Natural killer cell (primary cell): ENCODE results near the gene FUT8. TPM values are rescaled to one million over a fixed set of nuclear protein-coding genes. Genes with fewer than 3 reads are reported as not detected.

Experiments
- ATAC-seq, 3 donors: fragments of 150-1000 bp in 2 of 3; fragments of 200-7000 bp in 1 of 3; cut with Tn5 transposase; 1 replicate in 1 of 3; 2 replicates in 2 of 3; pipeline ENCODE4 v1.10.0; 2021; ENCODE audit warnings: mild to moderate bottlenecking in 2 of 3, moderate library complexity in 2 of 3
- DNase-seq, 2 donors: peaks; one replicate each; pipeline versions ENCODE4 v3.0.0 to v3.0.0-alpha.2; 2013 to 2021; ENCODE audit warnings: mixed read lengths in 1 of 2
- H3K27ac ChIP-seq: one replicate; pipeline ENCODE4 v1.5.1; 2013; ENCODE audit warnings: mild to moderate bottlenecking, low read length
- H3K27me3 ChIP-seq: one replicate; pipeline ENCODE4 v1.6.1; 2013; ENCODE audit warnings: low read length; ENCODE audit not compliant: control insufficient read depth, insufficient read depth
- H3K36me3 ChIP-seq: one replicate; pipeline ENCODE4 v1.6.1; 2013; ENCODE audit warnings: low read length; ENCODE audit not compliant: control insufficient read depth, insufficient read depth
- H3K4me1 ChIP-seq: one replicate; pipeline ENCODE4 v1.6.1; 2013; ENCODE audit warnings: low read length; ENCODE audit not compliant: control insufficient read depth, insufficient read depth
- H3K4me3 ChIP-seq: one replicate; pipeline ENCODE4 v1.5.1; 2013; ENCODE audit warnings: low read length
- H3K9me3 ChIP-seq: one replicate; pipeline ENCODE4 v1.6.1; 2013; ENCODE audit warnings: low read length; ENCODE audit not compliant: control insufficient read depth, insufficient read depth
- H3K27ac Mint-ChIP-seq, 2 donors: one replicate each; pipeline ENCODE4 v1.8.0; 2022; ENCODE audit warnings: mild to moderate bottlenecking in 2 of 2, mixed read lengths in 2 of 2, moderate library complexity in 1 of 2
- H3K27me3 Mint-ChIP-seq, 2 donors: one replicate each; pipeline ENCODE4 v1.8.0; 2022; ENCODE audit warnings: low read depth in 2 of 2, mixed read lengths in 2 of 2
- H3K36me3 Mint-ChIP-seq: one replicate; pipeline ENCODE4 v1.8.0; 2022; ENCODE audit warnings: mixed read lengths
- H3K4me1 Mint-ChIP-seq, 2 donors: one replicate each; pipeline ENCODE4 v1.8.0; 2022; ENCODE audit warnings: mixed read lengths in 2 of 2
- H3K4me3 Mint-ChIP-seq: one replicate; pipeline ENCODE4 v1.8.0; 2022; ENCODE audit warnings: mild to moderate bottlenecking, moderate library complexity, mixed read lengths
- H3K9me3 Mint-ChIP-seq, 2 donors: one replicate each; pipeline ENCODE4 v1.8.0; 2022; ENCODE audit warnings: mixed read lengths in 2 of 2
- CTCF ChIP-seq: fragments of 200-600 bp; IDR thresholded peaks from one replicate; pipeline ENCODE4 v1.8.0; 2022; ENCODE audit warnings: antibody characterized with exemption
- WGBS: methylation state at CpG from one replicate; pipeline ENCODE4 v1.1.7; 2013; ENCODE audit warnings: missing lambda C conversion rate; ENCODE audit not compliant: insufficient coverage; 5-methylcytosine and 5-hydroxymethylcytosine counted together
- intact Hi-C: fragments of 100-400 bp; cut with micrococcal nuclease; formaldehyde crosslinking; loops from one replicate; pipeline ENCODE4 v1.14.2; 2022
- total RNA-seq, 4 donors: library from RNA; stranded (reverse); fragments of 120-200 nt in 1 of 4; gene quantifications; one replicate each; pipeline versions ENCODE4 v1.2.3 to v1.2.4, GENCODE V29; 2013 to 2022

Gene FUT8
- total RNA-seq, 3 donors from 2014 or later (not counting 1 experiment from before 2014, with no cell fraction given): 20.7 to 29.2 (median 21.2) TPM

GRCh38 chr14:65428691-65429090 lies 16.2 kb downstream of the FUT8 start:
- WGBS: 97% methylated on average over 2 of the region's 2 CpGs
- Histone ChIP-seq H3K4me3 (no peak overlapping the region), H3K36me3 (no peaks in the 10 kb centered on the region), H3K27me3 (no peaks in the 10 kb centered on the region), H3K4me1 (no peaks in the 10 kb centered on the region), H3K27ac (no peak overlapping the region), H3K9me3 (no peaks in the 10 kb centered on the region)
- H3K4me1 Mint-ChIP-seq: peaks cover 6 to 7% of the 10 kb centered on the region in 2 donors
- H3K27ac Mint-ChIP-seq: no peak overlapping the region
- no peaks in the 10 kb centered on the region for H3K27me3 Mint-ChIP-seq
- ATAC-seq (no peak), DNase-seq (no peak)
- intact Hi-C loops: no loop called here
- no peaks in the 10 kb centered on the region for H3K9me3 Mint-ChIP-seq
- no peak overlapping the region for H3K4me3 Mint-ChIP-seq
- no peak for TF ChIP-seq CTCF
- H3K36me3 Mint-ChIP-seq: no peaks in the 10 kb centered on the region

- H3K36me3 ChIP-seq: no peaks in the 10 kb centered on the region
- no peaks in the 10 kb centered on the region for H3K27me3 Mint-ChIP-seq
- no peak overlapping the region for H3K4me3 Mint-ChIP-seq
- no peaks in the 10 kb centered on the region for H3K4me1 ChIP-seq
- no peak for TF ChIP-seq CTCF
- H3K4me3 ChIP-seq: no peak overlapping the region
- no peaks in the 10 kb centered on the region for H3K9me3 Mint-ChIP-seq
- no peak overlapping the region for H3K27ac Mint-ChIP-seq
- DNase-seq (no peak), ATAC-seq (no peak)
- H3K27ac ChIP-seq: no peak overlapping the region
- H3K27me3 ChIP-seq: no peaks in the 10 kb centered on the region
- intact Hi-C loops: no loop called here
- WGBS: 100% methylated on average over 4 of the region's 5 CpGs
- H3K36me3 Mint-ChIP-seq: no peaks in the 10 kb centered on the region
- H3K4me1 Mint-ChIP-seq: peaks cover 5 to 12% of the 10 kb centered on the region in 2 donors
- H3K9me3 ChIP-seq: no peaks in the 10 kb centered on the region
Observed at GRCh38 chr14:65429757-65430156, 17.2 kb downstream of the FUT8 start.

GRCh38 chr14:65431245-65431644 lies 18.7 kb downstream of the FUT8 start:
- Mint-ChIP-seq H3K4me3 (no peak overlapping the region), H3K9me3 (no peaks in the 10 kb centered on the region), H3K4me1 (peaks cover 5 to 12% of the 10 kb centered on the region in 2 donors), H3K27ac (no peak overlapping the region), H3K27me3 (no peaks in the 10 kb centered on the region), H3K36me3 (no peaks in the 10 kb centered on the region)
- Histone ChIP-seq H3K4me1 (no peaks in the 10 kb centered on the region), H3K36me3 (no peaks in the 10 kb centered on the region), H3K27me3 (no peaks in the 10 kb centered on the region), H3K27ac (no peak overlapping the region), H3K9me3 (no peaks in the 10 kb centered on the region), H3K4me3 (no peak overlapping the region)
- DNase-seq (no peak), ATAC-seq (no peak)
- TF ChIP-seq CTCF: no peak
- intact Hi-C loops: no loop called here
- 95% methylated on average over 7 of the region's 7 CpGs for WGBS

- Histone ChIP-seq H3K27ac (no peak overlapping the region), H3K27me3 (no peaks in the 10 kb centered on the region), H3K9me3 (no peaks in the 10 kb centered on the region), H3K4me3 (no peak overlapping the region), H3K36me3 (no peaks in the 10 kb centered on the region), H3K4me1 (no peaks in the 10 kb centered on the region)
- H3K9me3 Mint-ChIP-seq: no peaks in the 10 kb centered on the region
- no peaks in the 10 kb centered on the region for H3K27me3 Mint-ChIP-seq
- TF ChIP-seq CTCF: no peak
- H3K27ac Mint-ChIP-seq: no peak overlapping the region
- DNase-seq (no peak), ATAC-seq (no peak)
- H3K4me1 Mint-ChIP-seq: peaks cover 5 to 12% of the 10 kb centered on the region in 2 donors
- no peaks in the 10 kb centered on the region for H3K36me3 Mint-ChIP-seq
- 90% methylated on average over 1 of the region's 1 CpG for WGBS
- intact Hi-C loops: no loop called here
- no peak overlapping the region for H3K4me3 Mint-ChIP-seq
Observed at GRCh38 chr14:65431951-65432350, 19.4 kb downstream of the FUT8 start.
